ENCODE results near the gene KIAA0040. TPM values are rescaled to one million over a fixed set of nuclear protein-coding genes. Genes with fewer than 3 reads are reported as not detected.

The KIAA0040 gene
- total and polyA plus RNA-seq, 10 of the 15 experiments (the other 5 are each of a cell fraction or from before 2014, with no cell fraction given) = 7.6 to 47.7 (median 23.5) TPM

GRCh38 chr1:175209493-175209921, 16.9 kb upstream of the KIAA0040 start (continued):
- TF ChIP-seq ZNF217 (IDR thresholded peaks at IDR 0.05) (no peak), ZSCAN29 (IDR thresholded peaks at IDR 0.05) (no peak), ATF7 (IDR thresholded peaks at IDR 0.05; ENCODE audit: low read depth) (peak; percentile 27; the same call in 1 of the 2 replicates), IRF4 (IDR thresholded peaks at IDR 0.05; ENCODE audit: low read depth, low read length) (no peak), MYB (IDR thresholded peaks at IDR 0.05; ENCODE audit: borderline replicate concordance, low read depth, low read length) (no peak), RBBP5 (conservative IDR thresholded peaks at IDR 0.05) (no peak), ZNF384 (IDR thresholded peaks at IDR 0.05; ENCODE audit: borderline replicate concordance, low read depth, low read length) (no peak), RFX5 (IDR thresholded peaks at IDR 0.05; ENCODE audit: low read depth, low read length) (no peak), NFIC (IDR thresholded peaks at IDR 0.05; ENCODE audit: low read depth, low read length) (0 out of 2 replicates have a peak, but pooled peaks have one; percentile 40), EZH2 (IDR thresholded peaks at IDR 0.05; ENCODE audit: borderline replicate concordance, control insufficient read depth, low read depth, low read length) (no peak), EGR1 (IDR thresholded peaks at IDR 0.05; ENCODE audit: borderline replicate concordance in 1 of 2, low read depth in 2 of 2, low read length in 2 of 2) (no peak), CHD4 (IDR thresholded peaks at IDR 0.05) (no peak), LARP7 (IDR thresholded peaks at IDR 0.05) (no peak), RB1 (IDR thresholded peaks at IDR 0.05; ENCODE audit: borderline replicate concordance) (no peak), IKZF2 (IDR thresholded peaks at IDR 0.05) (peak; percentile 35 to 56; a peak in 2 of 4 replicates), NR2C2 (IDR thresholded peaks at IDR 0.05; ENCODE audit: borderline replicate concordance, control insufficient read depth, insufficient read length, low read depth) (no peak)
